Mucosa of rectum (tissue), 2 donors: Measurements from ENCODE around the gene PSMG3.

Experiments
- H3K27ac ChIP-seq, 2 donors: one replicate each; pipeline ENCODE4 v1.7.0; 2013; ENCODE audit warnings: inconsistent platforms in 2 of 2, low read depth in 2 of 2, low read length in 2 of 2
- H3K27me3 ChIP-seq, 2 donors: one replicate each; pipeline ENCODE4 v1.7.0; 2013; ENCODE audit warnings: low read length in 2 of 2; ENCODE audit not compliant: control insufficient read depth in 2 of 2, insufficient read depth in 2 of 2
- H3K36me3 ChIP-seq, 2 donors: one replicate each; pipeline ENCODE4 v1.7.0; 2013; ENCODE audit warnings: low read length in 2 of 2; ENCODE audit not compliant: control insufficient read depth in 2 of 2, insufficient read depth in 2 of 2
- H3K4me1 ChIP-seq, 2 donors: one replicate each; pipeline ENCODE4 v1.7.0; 2013; ENCODE audit warnings: low read length in 2 of 2, mild to moderate bottlenecking in 1 of 2; ENCODE audit not compliant: control insufficient read depth in 2 of 2, insufficient read depth in 2 of 2
- H3K4me3 ChIP-seq, 2 donors: one replicate each; pipeline ENCODE4 v1.7.0; 2013; ENCODE audit warnings: low read length in 2 of 2
- H3K9ac ChIP-seq, 2 donors: one replicate each; pipeline ENCODE4 v1.7.0; 2013; ENCODE audit warnings: low read length in 2 of 2, low read depth in 1 of 2, mild to moderate bottlenecking in 1 of 2
- H3K9me3 ChIP-seq, 2 donors: one replicate each; pipeline ENCODE4 v1.7.0; 2013; ENCODE audit warnings: low read length in 2 of 2; ENCODE audit not compliant: control insufficient read depth in 2 of 2
- donor health status: healthy.
- donor health status: Normal muscosa, but diverticular disease.

Gene PSMG3

DNA sequence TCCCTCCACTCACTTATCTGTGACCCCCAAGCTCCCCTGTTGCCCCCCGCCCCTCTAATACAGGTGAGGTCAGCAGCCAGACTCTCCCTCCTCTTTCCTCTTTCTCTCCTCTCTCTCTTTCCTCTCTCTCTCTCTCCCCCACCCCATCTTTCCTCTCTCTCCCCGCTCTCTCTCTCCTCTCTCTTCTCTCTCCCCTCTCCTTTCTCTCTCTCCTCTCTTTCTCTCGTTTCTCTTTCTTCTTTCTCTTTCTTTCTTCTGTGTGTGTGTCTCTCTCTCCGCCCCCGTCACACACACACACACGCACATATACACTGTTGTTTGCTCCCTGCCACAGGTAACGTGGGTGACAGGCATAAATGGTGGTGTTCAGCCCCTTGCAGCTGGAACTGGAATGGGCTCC, 37.2 kb upstream of the PSMG3 start:
- H3K9ac ChIP-seq, result no peak overlapping the region
- no peaks in the 10 kb centered on the region for H3K4me1 ChIP-seq
- no peak overlapping the region for H3K27ac ChIP-seq
- H3K4me3 ChIP-seq, result no peak overlapping the region
- H3K9me3 ChIP-seq, result no peaks in the 10 kb centered on the region
- peaks cover 2 to 3% of the 10 kb centered on the region in 2 donors for H3K27me3 ChIP-seq
- H3K36me3 ChIP-seq, result no peaks in the 10 kb centered on the region

- no peak overlapping the region for H3K27ac ChIP-seq
- H3K9ac ChIP-seq, result no peak overlapping the region
- H3K4me3 ChIP-seq, result no peak overlapping the region
- no peaks in the 10 kb centered on the region for H3K9me3 ChIP-seq
- H3K36me3 ChIP-seq, result no peaks in the 10 kb centered on the region
- H3K4me1 ChIP-seq, result no peaks in the 10 kb centered on the region
- peaks cover 3 to 5% of the 10 kb centered on the region in 2 donors for H3K27me3 ChIP-seq
These were observed 34.6 kb upstream of the PSMG3 start for GRCh38 chr7:1604383-1604782.

DNA sequence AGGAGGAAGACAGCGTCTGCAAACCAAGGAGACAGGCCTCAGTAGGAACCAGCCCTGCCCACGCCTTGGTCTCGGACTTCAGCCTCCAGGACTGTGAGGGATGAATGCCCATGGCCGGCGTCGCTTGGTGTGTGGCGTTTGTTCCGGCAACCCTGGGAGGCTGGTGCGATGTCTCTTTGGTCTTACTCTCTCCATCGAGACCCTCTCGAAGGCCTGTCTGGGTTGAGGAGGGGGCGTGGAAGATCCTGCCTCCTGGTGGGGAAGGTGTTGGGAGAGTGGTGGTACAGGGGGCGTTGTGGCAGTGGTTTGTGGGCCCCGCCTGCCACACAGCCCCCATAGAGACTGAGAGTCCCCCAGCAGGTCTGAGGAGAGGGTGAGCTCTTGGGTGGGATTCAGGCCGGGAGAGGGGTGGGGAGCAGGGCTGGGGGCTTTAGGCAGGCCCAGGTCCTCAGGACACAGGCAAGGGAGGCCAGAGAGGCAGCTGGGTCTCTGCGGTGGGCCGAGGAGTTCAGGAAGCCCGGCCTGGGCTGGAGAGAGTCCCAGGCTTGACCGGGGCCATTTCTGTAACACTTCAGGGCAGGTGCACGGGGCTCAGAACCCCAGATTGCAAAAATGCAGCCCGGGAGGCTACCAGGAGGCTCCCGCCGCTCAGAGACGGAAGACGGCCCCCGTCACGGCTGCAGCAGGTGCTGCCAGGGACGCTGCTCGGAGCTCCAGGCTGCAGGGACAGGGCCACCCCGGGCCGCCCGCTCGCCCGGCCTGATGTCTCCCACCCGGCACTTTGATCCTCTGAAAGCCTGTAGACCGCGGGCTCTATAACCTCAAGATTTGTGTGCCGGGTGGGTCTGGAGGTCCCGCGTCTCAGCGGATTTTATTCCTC, 33.8 kb upstream of the PSMG3 start:
- H3K9me3 ChIP-seq, result no peaks in the 10 kb centered on the region
- no peak overlapping the region for H3K27ac ChIP-seq
- no peak overlapping the region for H3K4me3 ChIP-seq
- H3K36me3 ChIP-seq, result no peaks in the 10 kb centered on the region
- H3K27me3 ChIP-seq, result peaks cover 3 to 5% of the 10 kb centered on the region in 2 donors
- H3K9ac ChIP-seq, result no peak overlapping the region
- no peaks in the 10 kb centered on the region for H3K4me1 ChIP-seq

DNA sequence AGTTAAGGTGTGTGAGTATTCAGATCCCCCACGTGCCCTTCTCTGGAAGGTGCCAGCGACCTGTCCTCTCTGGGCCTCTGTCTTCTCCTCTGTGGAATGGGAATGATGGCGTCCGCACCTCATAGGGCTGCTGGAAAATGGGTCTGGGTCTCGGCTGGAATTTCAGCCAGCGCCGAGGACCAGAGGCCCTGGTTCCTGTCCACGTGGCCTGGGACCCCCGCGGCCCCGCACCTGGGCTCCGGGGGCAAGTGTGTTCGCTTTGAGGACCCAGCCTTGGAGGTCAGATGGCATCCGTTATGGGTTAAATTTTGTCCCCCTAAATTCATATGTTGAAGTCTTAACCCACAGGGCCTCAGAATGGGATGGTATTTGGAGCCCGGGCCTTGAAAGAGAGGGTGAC, 32.6 kb upstream of the PSMG3 start:
- H3K9me3 ChIP-seq, result no peaks in the 10 kb centered on the region
- no peaks in the 10 kb centered on the region for H3K36me3 ChIP-seq
- no peaks in the 10 kb centered on the region for H3K4me1 ChIP-seq
- H3K27me3 ChIP-seq, result peaks cover 3% of the 10 kb centered on the region in 2 donors
- no peak overlapping the region for H3K9ac ChIP-seq
- H3K27ac ChIP-seq, result no peak overlapping the region
- no peak overlapping the region for H3K4me3 ChIP-seq

- H3K36me3 ChIP-seq, result no peaks in the 10 kb centered on the region
- peaks cover 3% of the 10 kb centered on the region in 2 donors for H3K27me3 ChIP-seq
- H3K9ac ChIP-seq, result no peak overlapping the region
- no peak overlapping the region for H3K27ac ChIP-seq
- H3K9me3 ChIP-seq, result no peaks in the 10 kb centered on the region
- H3K4me1 ChIP-seq, result no peaks in the 10 kb centered on the region
- no peak overlapping the region for H3K4me3 ChIP-seq
These were observed 32.1 kb upstream of the PSMG3 start for GRCh38 chr7:1601956-1602355.

DNA sequence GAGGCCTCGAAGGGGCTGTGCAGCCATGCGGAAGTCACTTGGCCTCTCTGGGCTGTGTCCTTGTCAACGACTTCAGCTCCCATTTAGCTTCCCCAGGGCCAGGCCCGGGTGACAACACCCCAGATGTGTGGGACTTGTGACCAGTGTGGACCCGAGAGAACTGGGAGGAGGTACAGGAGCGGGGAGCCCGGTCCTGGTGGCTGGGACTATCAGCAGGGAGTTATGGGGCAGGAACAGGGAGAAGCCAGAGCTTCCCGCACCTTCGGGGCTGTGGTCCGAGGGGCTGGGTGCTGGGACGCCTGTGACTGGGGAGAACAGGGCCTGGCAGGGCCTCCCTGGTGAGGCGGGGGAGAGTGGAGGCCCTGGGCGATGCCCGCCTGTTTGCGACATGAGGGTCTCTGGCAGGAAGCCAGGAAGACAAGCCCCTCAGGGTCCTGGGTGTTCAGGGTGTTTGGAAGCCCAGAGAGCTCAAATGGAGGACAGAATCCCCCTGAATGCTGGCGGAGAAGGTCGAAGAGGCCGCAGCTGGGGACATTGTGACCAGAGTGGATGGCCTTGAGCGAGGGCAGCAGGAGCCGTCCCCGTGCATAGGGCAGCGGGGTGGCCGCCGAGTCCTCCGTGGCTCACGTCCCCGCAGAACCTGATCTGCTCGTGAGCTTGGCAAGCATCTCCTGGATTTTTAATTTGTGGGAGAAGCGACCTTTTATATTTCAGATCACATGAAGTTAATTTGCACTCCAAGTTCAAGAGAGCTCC, 30.0 kb upstream of the PSMG3 start:
- no peaks in the 10 kb centered on the region for H3K36me3 ChIP-seq
- H3K9me3 ChIP-seq, result no peaks in the 10 kb centered on the region
- H3K27me3 ChIP-seq, result peaks cover 0 to 3% of the 10 kb centered on the region in 2 donors
- H3K4me1 ChIP-seq, result no peaks in the 10 kb centered on the region
- H3K4me3 ChIP-seq, result no peak overlapping the region
- H3K9ac ChIP-seq, result no peak overlapping the region
- no peak overlapping the region for H3K27ac ChIP-seq

- Histone ChIP-seq H3K27ac (no peak overlapping the region), H3K9me3 (no peaks in the 10 kb centered on the region), H3K27me3 (peaks cover 0 to 3% of the 10 kb centered on the region in 2 donors), H3K4me3 (no peak overlapping the region), H3K4me1 (no peaks in the 10 kb centered on the region), H3K36me3 (no peaks in the 10 kb centered on the region), H3K9ac (no peak overlapping the region)
These were observed 29.3 kb upstream of the PSMG3 start for GRCh38 chr7:1598961-1599639.

- no peak overlapping the region for H3K27ac ChIP-seq
- no peaks in the 10 kb centered on the region for H3K9me3 ChIP-seq
- no peaks in the 10 kb centered on the region for H3K36me3 ChIP-seq
- peaks cover 0 to 3% of the 10 kb centered on the region in 2 donors for H3K27me3 ChIP-seq
- H3K4me1 ChIP-seq, result no peaks in the 10 kb centered on the region
- no peak overlapping the region for H3K4me3 ChIP-seq
- no peak overlapping the region for H3K9ac ChIP-seq
These were observed 28.5 kb upstream of the PSMG3 start for GRCh38 chr7:1598286-1598685.

DNA sequence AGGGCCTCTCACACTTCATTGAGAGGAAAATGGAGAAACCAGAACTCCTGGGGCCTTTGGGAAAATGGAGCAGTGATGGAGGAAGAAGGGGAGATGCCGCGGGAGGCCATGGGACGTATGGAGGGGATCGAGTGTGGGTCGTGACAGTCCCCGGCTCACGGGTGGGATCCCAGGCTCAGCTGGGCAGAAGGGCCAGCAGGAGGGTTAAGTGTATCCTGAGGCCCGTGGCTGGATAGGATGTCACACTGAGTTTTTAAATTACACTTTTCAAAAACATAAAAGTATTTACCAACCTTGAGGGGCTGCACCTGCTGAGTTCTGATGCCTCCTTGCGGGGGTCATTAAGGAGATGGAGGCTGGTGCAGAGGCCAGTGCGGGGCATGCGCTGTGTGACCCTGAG, 28.0 kb upstream of the PSMG3 start:
- no peaks in the 10 kb centered on the region for H3K9me3 ChIP-seq
- H3K9ac ChIP-seq, result no peak overlapping the region
- H3K27me3 ChIP-seq, result peaks cover 0 to 5% of the 10 kb centered on the region in 2 donors

More for the DNA sequence above, 28.0 kb upstream of the PSMG3 start:
- Histone ChIP-seq H3K36me3 (no peaks in the 10 kb centered on the region), H3K27ac (no peak overlapping the region), H3K4me3 (no peak overlapping the region), H3K4me1 (no peaks in the 10 kb centered on the region)
